Measurements from ENCODE around the gene TMCC1.

DNA sequence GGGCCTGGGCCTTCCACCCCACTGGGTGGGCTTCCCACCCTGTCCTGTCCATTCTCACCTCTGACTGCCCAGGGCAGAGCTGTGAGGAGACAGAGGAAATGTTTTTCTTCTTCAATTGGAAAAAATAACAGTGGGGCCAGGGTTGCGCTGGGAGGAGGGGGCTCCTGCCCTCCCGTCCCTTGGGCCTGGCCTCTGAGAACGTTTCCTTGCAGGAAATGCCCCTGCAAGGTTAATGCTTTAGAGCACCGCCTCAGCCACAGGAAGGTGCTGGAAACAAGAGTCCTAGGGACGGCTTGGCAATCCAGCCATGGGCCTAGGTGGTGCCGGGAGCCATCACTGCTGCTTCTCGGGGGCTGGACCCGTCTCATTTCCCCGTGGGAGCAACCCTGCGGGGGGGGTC is 283.2 kb downstream of the TMCC1 start:
- TF ChIP-seq, protein P1, sequence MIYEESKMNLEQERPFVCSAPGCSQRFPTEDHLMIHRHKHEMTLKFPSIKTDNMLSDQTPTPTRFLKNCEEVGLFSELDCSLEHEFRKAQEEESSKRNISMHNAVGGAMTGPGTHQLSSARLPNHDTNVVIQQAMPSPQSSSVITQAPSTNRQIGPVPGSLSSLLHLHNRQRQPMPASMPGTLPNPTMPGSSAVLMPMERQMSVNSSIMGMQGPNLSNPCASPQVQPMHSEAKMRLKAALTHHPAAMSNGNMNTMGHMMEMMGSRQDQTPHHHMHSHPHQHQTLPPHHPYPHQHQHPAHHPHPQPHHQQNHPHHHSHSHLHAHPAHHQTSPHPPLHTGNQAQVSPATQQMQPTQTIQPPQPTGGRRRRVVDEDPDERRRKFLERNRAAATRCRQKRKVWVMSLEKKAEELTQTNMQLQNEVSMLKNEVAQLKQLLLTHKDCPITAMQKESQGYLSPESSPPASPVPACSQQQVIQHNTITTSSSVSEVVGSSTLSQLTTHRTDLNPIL (CRISPR knock-in tag; IDR thresholded peaks at IDR 0.05; ENCODE audit: low read depth): no peak
- TF ChIP-seq ESRRG (CRISPR knock-in tag; IDR thresholded peaks at IDR 0.05) (no peak), ZNF565 (CRISPR knock-in tag; conservative IDR thresholded peaks at IDR 0.05; ENCODE audit: low read depth) (no peak), ARNTL (CRISPR knock-in tag; IDR thresholded peaks at IDR 0.05; ENCODE audit: borderline replicate concordance, low read depth) (no peak), GLIS3 (CRISPR knock-in tag; IDR thresholded peaks at IDR 0.05) (no peak), ZFP30 (CRISPR knock-in tag; IDR thresholded peaks at IDR 0.05) (no peak), ISL1 (CRISPR knock-in tag; IDR thresholded peaks at IDR 0.05) (no peak), RARB (CRISPR knock-in tag; IDR thresholded peaks at IDR 0.05) (no peak)
- TF ChIP-seq, protein P2, sequence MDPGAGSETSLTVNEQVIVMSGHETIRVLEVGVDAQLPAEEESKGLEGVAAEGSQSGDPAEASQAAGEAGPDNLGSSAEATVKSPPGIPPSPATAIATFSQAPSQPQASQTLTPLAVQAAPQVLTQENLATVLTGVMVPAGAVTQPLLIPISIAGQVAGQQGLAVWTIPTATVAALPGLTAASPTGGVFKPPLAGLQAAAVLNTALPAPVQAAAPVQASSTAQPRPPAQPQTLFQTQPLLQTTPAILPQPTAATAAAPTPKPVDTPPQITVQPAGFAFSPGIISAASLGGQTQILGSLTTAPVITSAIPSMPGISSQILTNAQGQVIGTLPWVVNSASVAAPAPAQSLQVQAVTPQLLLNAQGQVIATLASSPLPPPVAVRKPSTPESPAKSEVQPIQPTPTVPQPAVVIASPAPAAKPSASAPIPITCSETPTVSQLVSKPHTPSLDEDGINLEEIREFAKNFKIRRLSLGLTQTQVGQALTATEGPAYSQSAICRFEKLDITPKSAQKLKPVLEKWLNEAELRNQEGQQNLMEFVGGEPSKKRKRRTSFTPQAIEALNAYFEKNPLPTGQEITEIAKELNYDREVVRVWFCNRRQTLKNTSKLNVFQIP (CRISPR knock-in tag; IDR thresholded peaks at IDR 0.05; ENCODE audit: borderline replicate concordance, low read depth): no peak
